ENCODE results near the gene PLXNB2. TPM values are rescaled to one million over a fixed set of nuclear protein-coding genes. Genes with fewer than 3 reads are reported as not detected.

PLXNB2 gene
- total RNA-seq, 2 experiments from 2014 or later = 48.4 to 49.9 TPM

GRCh38 chr22:50299785-50300619, 7.4 kb downstream of the PLXNB2 start:
- H3K27me3 Mint-ChIP-seq (ENCODE audit: low read depth) = no peaks in the 10 kb centered on the region
- CTCF ChIA-PET = no interaction called here

GRCh38 chr22:50298937-50299784, 8.3 kb downstream of the PLXNB2 start:
- H3K27me3 Mint-ChIP-seq (ENCODE audit: low read depth) = no peaks in the 10 kb centered on the region
- peaks cover 19% of the 10 kb centered on the region for H3K4me1 Mint-ChIP-seq (ENCODE audit: low read depth)
- H3K9me3 Mint-ChIP-seq (ENCODE audit: insufficient read depth) = no peaks in the 10 kb centered on the region
- ChIA-PET POLR2A (interaction anchor here (1.0 kb wide), 1 partner anchor 15 kb away, joined by 3 read pairs; no protein-coding TSS in a partner anchor), CTCF (interaction anchor here (1.1 kb wide), 1 partner anchor 22 kb away, joined by 3 read pairs; no protein-coding TSS in a partner anchor)
- no peak overlapping the region for H3K4me3 Mint-ChIP-seq
- ATAC-seq (no peak), DNase-seq (no peak)
- no peak overlapping the region for H3K27ac Mint-ChIP-seq
- H3K36me3 Mint-ChIP-seq (ENCODE audit: low read depth) = no peaks in the 10 kb centered on the region

More at GRCh38 chr22:50299785-50300619, 7.4 kb downstream of the PLXNB2 start:
- no peak overlapping the region for H3K27ac Mint-ChIP-seq
- DNase-seq (no peak), ATAC-seq (no peak)
- peaks cover 21% of the 10 kb centered on the region for H3K4me1 Mint-ChIP-seq (ENCODE audit: low read depth)
- H3K36me3 Mint-ChIP-seq (ENCODE audit: low read depth) = no peaks in the 10 kb centered on the region
- H3K9me3 Mint-ChIP-seq (ENCODE audit: insufficient read depth) = no peaks in the 10 kb centered on the region
- POLR2A ChIA-PET = interaction anchor here (1.0 kb wide), 1 partner anchor 14 kb away, joined by 3 read pairs; no protein-coding TSS in a partner anchor
- H3K4me3 Mint-ChIP-seq = no peak overlapping the region

GRCh38 chr22:50298266-50298637, 9.2 kb downstream of the PLXNB2 start:
- no peak overlapping the region for H3K4me3 Mint-ChIP-seq
- ChIA-PET POLR2A (no interaction called here), CTCF (interaction anchor here (1.1 kb wide), 1 partner anchor 22 kb away, joined by 3 read pairs; no protein-coding TSS in a partner anchor)
- no peaks in the 10 kb centered on the region for H3K36me3 Mint-ChIP-seq (ENCODE audit: low read depth)
- no peak overlapping the region for H3K27ac Mint-ChIP-seq
- ATAC-seq = no peak
- H3K27me3 Mint-ChIP-seq (ENCODE audit: low read depth) = no peaks in the 10 kb centered on the region
- H3K9me3 Mint-ChIP-seq (ENCODE audit: insufficient read depth) = no peaks in the 10 kb centered on the region
- no peak for DNase-seq
- peaks cover 16% of the 10 kb centered on the region for H3K4me1 Mint-ChIP-seq (ENCODE audit: low read depth)

- DNase-seq = no peak
- H3K4me3 Mint-ChIP-seq = no peak overlapping the region
- H3K4me1 Mint-ChIP-seq (ENCODE audit: low read depth) = peaks cover 14% of the 10 kb centered on the region
- ChIA-PET CTCF (interaction anchor here (1.1 kb wide), 1 partner anchor 21 kb away, joined by 3 read pairs; no protein-coding TSS in a partner anchor), POLR2A (no interaction called here)
- no peaks in the 10 kb centered on the region for H3K9me3 Mint-ChIP-seq (ENCODE audit: insufficient read depth)
- H3K27ac Mint-ChIP-seq = no peak overlapping the region
- H3K36me3 Mint-ChIP-seq (ENCODE audit: low read depth) = peaks cover under 1% of the 10 kb centered on the region
- no peaks in the 10 kb centered on the region for H3K27me3 Mint-ChIP-seq (ENCODE audit: low read depth)
- no peak for ATAC-seq
These were observed 9.8 kb downstream of the PLXNB2 start for GRCh38 chr22:50297510-50298265.

GRCh38 chr22:50296658-50297490, 10.6 kb downstream of the PLXNB2 start:
- ChIA-PET POLR2A (interaction anchor here (0.8 kb wide), 1 partner anchor 8 kb away, joined by 3 read pairs; no protein-coding TSS in a partner anchor), CTCF (interaction anchor here (1.1 kb wide), 1 partner anchor 21 kb away, joined by 5 read pairs; no protein-coding TSS in a partner anchor)
- Mint-ChIP-seq H3K9me3 (ENCODE audit: insufficient read depth) (no peaks in the 10 kb centered on the region), H3K4me1 (ENCODE audit: low read depth) (peaks cover 20% of the 10 kb centered on the region), H3K36me3 (ENCODE audit: low read depth) (peaks cover 3% of the 10 kb centered on the region), H3K27me3 (ENCODE audit: low read depth) (no peaks in the 10 kb centered on the region), H3K27ac (no peak overlapping the region), H3K4me3 (no peak overlapping the region)
- ATAC-seq (no peak), DNase-seq (no peak)

- H3K9me3 Mint-ChIP-seq (ENCODE audit: insufficient read depth) = no peaks in the 10 kb centered on the region
- peak overlapping the region; percentile 81 for H3K27ac Mint-ChIP-seq
- H3K4me3 Mint-ChIP-seq = peak overlapping the region; percentile 66
These were observed 13.2 kb downstream of the PLXNB2 start for GRCh38 chr22:50294319-50294656.

GRCh38 chr22:50293441-50294318, 13.8 kb downstream of the PLXNB2 start:
- H3K4me1 Mint-ChIP-seq (ENCODE audit: low read depth) = peaks cover 25% of the 10 kb centered on the region
- ChIA-PET POLR2A (interaction anchor here (0.5 to 2.8 kb wide), 9 partner anchors 10 to 331 kb away, joined by 3 to 23 read pairs (median 4); partner anchors contain the start of gene PLXNB2), CTCF (interaction anchor here (0.6 to 2.8 kb wide), 10 partner anchors 10 to 329 kb away, joined by 3 to 19 read pairs (median 4); partner anchors contain the start of gene DENND6B)
- H3K36me3 Mint-ChIP-seq (ENCODE audit: low read depth) = peaks cover 3% of the 10 kb centered on the region
- H3K27ac Mint-ChIP-seq = peak overlapping the region; percentile 81
- no peaks in the 10 kb centered on the region for H3K27me3 Mint-ChIP-seq (ENCODE audit: low read depth)
- H3K4me3 Mint-ChIP-seq = peak overlapping the region; percentile 66
- ATAC-seq (peak; percentile 54), DNase-seq (peak; percentile 42)
- no peaks in the 10 kb centered on the region for H3K9me3 Mint-ChIP-seq (ENCODE audit: insufficient read depth)

More at GRCh38 chr22:50294319-50294656, 13.2 kb downstream of the PLXNB2 start:
- ChIA-PET CTCF (interaction anchor here (1.1 to 2.8 kb wide), 8 partner anchors 11 to 329 kb away, joined by 3 to 19 read pairs (median 5); partner anchors contain the start of gene DENND6B), POLR2A (interaction anchor here (0.9 to 2.8 kb wide), 7 partner anchors 9 to 327 kb away, joined by 3 to 23 read pairs (median 6); partner anchors contain the start of gene PLXNB2)
- Mint-ChIP-seq H3K27me3 (ENCODE audit: low read depth) (no peaks in the 10 kb centered on the region), H3K4me1 (ENCODE audit: low read depth) (peaks cover 25% of the 10 kb centered on the region), H3K36me3 (ENCODE audit: low read depth) (peaks cover 3% of the 10 kb centered on the region)
- DNase-seq = no peak
- no peak for ATAC-seq

- Mint-ChIP-seq H3K4me3 (peak overlapping the region; percentile 78), H3K36me3 (ENCODE audit: low read depth) (peaks cover 3% of the 10 kb centered on the region), H3K4me1 (ENCODE audit: low read depth) (peaks cover 25% of the 10 kb centered on the region), H3K27ac (peak overlapping the region; percentile 68), H3K27me3 (ENCODE audit: low read depth) (no peaks in the 10 kb centered on the region), H3K9me3 (ENCODE audit: insufficient read depth) (no peaks in the 10 kb centered on the region)
- ChIA-PET POLR2A (interaction anchor here (0.6 to 2.8 kb wide), 4 partner anchors 11 to 129 kb away, joined by 3 to 23 read pairs (median 6); partner anchors contain the start of gene PLXNB2), CTCF (interaction anchor here (0.6 to 2.8 kb wide), 8 partner anchors 11 to 289 kb away, joined by 3 to 19 read pairs (median 4); partner anchors contain the start of genes DENND6B and HDAC10)
- peak; percentile 56 for DNase-seq
- ATAC-seq = peak; percentile 64
These were observed 14.6 kb downstream of the PLXNB2 start for GRCh38 chr22:50292643-50293440.

All from activated CD8-positive, alpha-beta T cell treated with anti-CD3 and anti-CD28 coated beads, Interleukin-2, amount 10 ng/mL, durations not matched to agents 7 days and 5 days (primary cell).